ENCODE data around the gene BOD1. TPM values are rescaled to one million over a fixed set of nuclear protein-coding genes. Genes with fewer than 3 reads are reported as not detected.

BOD1 gene
- total RNA-seq, 3 donors from 2014 or later = 61.5 to 68.0 (median 64.6) TPM

GRCh38 chr5:173631478-173631877 is 15.0 kb upstream of the BOD1 start:
- H3K27me3 ChIP-seq = no peaks in the 10 kb centered on the region
- H3K9me3 ChIP-seq = no peaks in the 10 kb centered on the region
- no peaks in the 10 kb centered on the region for H3K4me1 ChIP-seq
- no peak overlapping the region for H3K4me3 ChIP-seq
- no peaks in the 10 kb centered on the region for H3K36me3 ChIP-seq
- H3K27ac ChIP-seq = no peak overlapping the region
- intact Hi-C loops (cut with DNase I; ENCODE audit: low total_unique reads) = no loop called here
- DNase-seq (ENCODE audit: low spot score in 2 of 2) = no peak
- TF ChIP-seq CTCF (IDR thresholded peaks at IDR 0.05) = no peak

- H3K4me1 ChIP-seq = no peaks in the 10 kb centered on the region
- no peak overlapping the region for H3K4me3 ChIP-seq
- intact Hi-C loops (cut with DNase I; ENCODE audit: low total_unique reads) = no loop called here
- H3K36me3 ChIP-seq = no peaks in the 10 kb centered on the region
- H3K27me3 ChIP-seq = no peaks in the 10 kb centered on the region
- TF ChIP-seq POLR2A (IDR thresholded peaks at IDR 0.05) (no peak), CTCF (IDR thresholded peaks at IDR 0.05) (no peak), POLR2AphosphoS5 (IDR thresholded peaks at IDR 0.05) (no peak)
- H3K9me3 ChIP-seq = no peaks in the 10 kb centered on the region
- no peak for DNase-seq (ENCODE audit: low spot score in 2 of 2)
- H3K27ac ChIP-seq = no peak overlapping the region
Measured at GRCh38 chr5:173630724-173631365, 14.4 kb upstream of the BOD1 start.

- intact Hi-C loops (cut with DNase I; ENCODE audit: low total_unique reads) = no loop called here
- no peaks in the 10 kb centered on the region for H3K4me1 ChIP-seq
Measured at GRCh38 chr5:173629628-173630027, 13.2 kb upstream of the BOD1 start.

GRCh38 chr5:173628501-173628900 is 12.1 kb upstream of the BOD1 start:
- no peak for TF ChIP-seq CTCF (IDR thresholded peaks at IDR 0.05)
- TF ChIP-seq POLR2A (IDR thresholded peaks at IDR 0.05) = no peak
- TF ChIP-seq POLR2AphosphoS5 (IDR thresholded peaks at IDR 0.05) = no peak
- Histone ChIP-seq H3K4me3 (no peak overlapping the region), H3K9me3 (no peaks in the 10 kb centered on the region), H3K27me3 (no peaks in the 10 kb centered on the region), H3K4me1 (no peaks in the 10 kb centered on the region), H3K36me3 (no peaks in the 10 kb centered on the region), H3K27ac (no peak overlapping the region)
- intact Hi-C loops (cut with DNase I; ENCODE audit: low total_unique reads) = no loop called here
- no peak for DNase-seq (ENCODE audit: low spot score in 2 of 2)

More at GRCh38 chr5:173629628-173630027, 13.2 kb upstream of the BOD1 start:
- Histone ChIP-seq H3K4me3 (no peak overlapping the region), H3K27ac (no peak overlapping the region), H3K9me3 (no peaks in the 10 kb centered on the region), H3K36me3 (no peaks in the 10 kb centered on the region), H3K27me3 (no peaks in the 10 kb centered on the region)
- TF ChIP-seq CTCF (IDR thresholded peaks at IDR 0.05) (no peak), POLR2A (IDR thresholded peaks at IDR 0.05) (no peak), POLR2AphosphoS5 (IDR thresholded peaks at IDR 0.05) (no peak)
- no peak for DNase-seq (ENCODE audit: low spot score in 2 of 2)

- Histone ChIP-seq H3K4me1 (no peaks in the 10 kb centered on the region), H3K36me3 (no peaks in the 10 kb centered on the region), H3K27ac (no peak overlapping the region), H3K4me3 (peak overlapping the region in 1 of 3 donors; percentile 18), H3K27me3 (no peaks in the 10 kb centered on the region), H3K9me3 (no peaks in the 10 kb centered on the region)
- intact Hi-C loops (cut with DNase I; ENCODE audit: low total_unique reads) = no loop called here
- no peak for DNase-seq (ENCODE audit: low spot score in 2 of 2)
- TF ChIP-seq POLR2AphosphoS5 (IDR thresholded peaks at IDR 0.05) (no peak), CTCF (IDR thresholded peaks at IDR 0.05) (no peak), POLR2A (IDR thresholded peaks at IDR 0.05) (no peak)
Measured at GRCh38 chr5:173627860-173628392, 11.5 kb upstream of the BOD1 start.
